ENCODE data around the gene SERPINI1. TPM values are rescaled to one million over a fixed set of nuclear protein-coding genes. Genes with fewer than 3 reads are reported as not detected.

The SERPINI1 gene
- total and polyA plus RNA-seq, 2 experiments from 2014 or later = 13.2 to 23.1 TPM

GRCh38 chr3:167710552-167710951 lies 25.0 kb upstream of the SERPINI1 start:
- no peak for TF ChIP-seq EZH2 (IDR thresholded peaks at IDR 0.05; ENCODE audit: borderline replicate concordance)
- no peak for TF ChIP-seq CTCF (IDR thresholded peaks at IDR 0.05; ENCODE audit: poor library complexity)
- TF ChIP-seq EZH2phosphoT487 (IDR thresholded peaks at IDR 0.05; ENCODE audit: low read depth, severe bottlenecking, unreplicated experiment) = no peak
- Histone ChIP-seq H3K4me2 (no peak overlapping the region), H3K27ac (no peak overlapping the region), H3K36me3 (replicated peaks; ENCODE audit: insufficient read depth, low read depth) (no peaks in the 10 kb centered on the region), H2AFZ (no peak overlapping the region), H3K4me1 (ENCODE audit: insufficient read depth) (no peaks in the 10 kb centered on the region), H3K9me3 (ENCODE audit: low read depth) (no peaks in the 10 kb centered on the region), H3K4me3 (no peak overlapping the region), H4K20me1 (ENCODE audit: insufficient read depth, poor library complexity, severe bottlenecking) (peaks cover 4% of the 10 kb centered on the region), H3K27me3 (no peaks in the 10 kb centered on the region), H3K9me2 (replicated peaks; ENCODE audit: insufficient read depth) (no peaks in the 10 kb centered on the region), H3K79me2 (peaks cover 80% of the 10 kb centered on the region)
- no peak for DNase-seq (ENCODE audit: low spot score)

GRCh38 chr3:167711439-167711838 lies 24.1 kb upstream of the SERPINI1 start:
- 96% methylated on average over 1 of the region's 1 CpG for WGBS (ENCODE audit: low lambda C conversion rate, missing lambda C conversion rate)
- H3K4me3 ChIP-seq = no peak overlapping the region
- H3K9me2 ChIP-seq (replicated peaks; ENCODE audit: insufficient read depth) = no peaks in the 10 kb centered on the region
- TF ChIP-seq EZH2 (IDR thresholded peaks at IDR 0.05; ENCODE audit: borderline replicate concordance) (no peak), CTCF (IDR thresholded peaks at IDR 0.05; ENCODE audit: poor library complexity) (no peak), EZH2phosphoT487 (IDR thresholded peaks at IDR 0.05; ENCODE audit: low read depth, severe bottlenecking, unreplicated experiment) (no peak)
- H4K20me1 ChIP-seq (ENCODE audit: insufficient read depth, poor library complexity, severe bottlenecking) = peaks cover 2% of the 10 kb centered on the region
- no peak overlapping the region for H3K4me2 ChIP-seq
- H2AFZ ChIP-seq = no peak overlapping the region
- no peak overlapping the region for H3K27ac ChIP-seq
- no peaks in the 10 kb centered on the region for H3K4me1 ChIP-seq (ENCODE audit: insufficient read depth)
- peaks cover 83% of the 10 kb centered on the region for H3K79me2 ChIP-seq
- no peaks in the 10 kb centered on the region for H3K27me3 ChIP-seq
- no peaks in the 10 kb centered on the region for H3K36me3 ChIP-seq (replicated peaks; ENCODE audit: insufficient read depth, low read depth)
- DNase-seq (ENCODE audit: low spot score) = no peak
- no peaks in the 10 kb centered on the region for H3K9me3 ChIP-seq (ENCODE audit: low read depth)

- Histone ChIP-seq H3K27me3 (no peaks in the 10 kb centered on the region), H3K36me3 (replicated peaks; ENCODE audit: insufficient read depth, low read depth) (no peaks in the 10 kb centered on the region), H3K4me3 (no peak overlapping the region), H3K79me2 (peaks cover 76% of the 10 kb centered on the region), H4K20me1 (ENCODE audit: insufficient read depth, poor library complexity, severe bottlenecking) (peaks cover 2% of the 10 kb centered on the region), H3K9me2 (replicated peaks; ENCODE audit: insufficient read depth) (no peaks in the 10 kb centered on the region), H3K4me2 (no peak overlapping the region), H3K9me3 (ENCODE audit: low read depth) (no peaks in the 10 kb centered on the region), H3K4me1 (ENCODE audit: insufficient read depth) (no peaks in the 10 kb centered on the region), H2AFZ (no peak overlapping the region), H3K27ac (no peak overlapping the region)
- TF ChIP-seq EZH2phosphoT487 (IDR thresholded peaks at IDR 0.05; ENCODE audit: low read depth, severe bottlenecking, unreplicated experiment) (no peak), CTCF (IDR thresholded peaks at IDR 0.05; ENCODE audit: poor library complexity) (no peak), EZH2 (IDR thresholded peaks at IDR 0.05; ENCODE audit: borderline replicate concordance) (no peak)
- DNase-seq (ENCODE audit: low spot score) = no peak
- WGBS (ENCODE audit: low lambda C conversion rate, missing lambda C conversion rate) = 98% methylated on average over 3 of the region's 3 CpGs
Observed at GRCh38 chr3:167712445-167712844, 23.1 kb upstream of the SERPINI1 start.

GRCh38 chr3:167714871-167715270 lies 20.6 kb upstream of the SERPINI1 start:
- H2AFZ ChIP-seq = no peak overlapping the region
- no peak for DNase-seq (ENCODE audit: low spot score)
- H3K9me3 ChIP-seq (ENCODE audit: low read depth) = no peaks in the 10 kb centered on the region
- H4K20me1 ChIP-seq (ENCODE audit: insufficient read depth, poor library complexity, severe bottlenecking) = peaks cover 2% of the 10 kb centered on the region
- no peaks in the 10 kb centered on the region for H3K9me2 ChIP-seq (replicated peaks; ENCODE audit: insufficient read depth)
- no peak overlapping the region for H3K27ac ChIP-seq
- H3K36me3 ChIP-seq (replicated peaks; ENCODE audit: insufficient read depth, low read depth) = no peaks in the 10 kb centered on the region
- peaks cover 78% of the 10 kb centered on the region for H3K79me2 ChIP-seq
- H3K4me2 ChIP-seq = no peak overlapping the region
- 93% methylated on average over 1 of the region's 1 CpG for WGBS (ENCODE audit: low lambda C conversion rate, missing lambda C conversion rate)
- H3K4me3 ChIP-seq = no peak overlapping the region
- no peak for TF ChIP-seq EZH2phosphoT487 (IDR thresholded peaks at IDR 0.05; ENCODE audit: low read depth, severe bottlenecking, unreplicated experiment)
- TF ChIP-seq CTCF (IDR thresholded peaks at IDR 0.05; ENCODE audit: poor library complexity) = no peak
- TF ChIP-seq EZH2 (IDR thresholded peaks at IDR 0.05; ENCODE audit: borderline replicate concordance) = no peak
- H3K4me1 ChIP-seq (ENCODE audit: insufficient read depth) = no peaks in the 10 kb centered on the region
- H3K27me3 ChIP-seq = no peaks in the 10 kb centered on the region

Data from hepatocyte (in vitro differentiated cells).